Thyroid gland (tissue), 4 donors: ENCODE data around the gene NPSR1.
"Not testable (repeated sequence)": the region's sequence is repeated elsewhere in the genome, so short reads cannot be mapped to it uniquely, and the experiment has no call there.

Source experiments
- CTCF ChIP-seq, 6 experiments: fragments of 200-600 bp in 3 of 6; fragments of 450-650 bp in 3 of 6; sonication (generic) in 3 of 6; IDR thresholded peaks; one replicate each; pipeline ENCODE4 v1.5.1; 2016 to 2019; ENCODE audit warnings: antibody characterized with exemption in 6 of 6, mild to moderate bottlenecking in 2 of 6, inconsistent platforms in 1 of 6, moderate library complexity in 1 of 6
- POLR2A ChIP-seq, 2 donors: fragments of 450-650 bp; IDR thresholded peaks; one replicate each; pipeline ENCODE4 v1.6.1; 2017; ENCODE audit warnings: antibody characterized with exemption in 2 of 2, mild to moderate bottlenecking in 2 of 2, moderate library complexity in 1 of 2

DNA sequence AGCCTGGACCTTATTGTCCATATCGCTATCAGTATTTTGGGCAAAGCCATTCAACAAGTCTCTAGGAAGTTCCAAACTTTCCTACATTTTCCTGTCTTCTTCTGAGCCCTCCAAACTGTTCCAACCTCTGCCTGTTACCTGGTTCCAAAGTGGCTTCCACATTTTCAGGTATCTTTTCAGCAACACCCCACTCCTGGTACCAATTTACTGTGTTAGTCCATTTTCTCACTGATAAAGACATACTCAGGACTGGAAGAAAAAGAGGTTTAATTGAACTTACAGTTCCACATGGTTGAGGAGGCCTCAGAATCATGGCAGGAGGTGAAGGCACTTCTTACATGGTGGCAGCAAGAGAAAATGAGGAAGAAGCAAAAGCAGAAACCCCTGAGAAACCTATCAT is 225.8 kb downstream of the NPSR1 start:
- TF ChIP-seq CTCF, POLR2A (IDR thresholded peaks at IDR 0.05): not testable (repeated sequence)
